HCT116 (cell line): Measurements from ENCODE around the gene ARHGAP40.

Experiments used
- CTCF ChIP-seq, 3 experiments: fragments of 200-600 bp in 1 of 3; sonication (generic) in 1 of 3; IDR thresholded peaks in 2 of 3; conservative IDR thresholded peaks in 1 of 3; 2 replicates each; pipeline ENCODE4 v1.5.1; 2012 to 2017; ENCODE audit warnings: low read depth in 2 of 3, low read length in 2 of 3, antibody characterized with exemption in 1 of 3, borderline replicate concordance in 1 of 3, control low read depth in 1 of 3, mild to moderate bottlenecking in 1 of 3, mixed read lengths in 1 of 3, mixed run types in 1 of 3, moderate library complexity in 1 of 3; ENCODE audit not compliant: insufficient read depth in 1 of 3
- EGR1 ChIP-seq: IDR thresholded peaks from 2 replicates; pipeline ENCODE4 v1.6.1; 2012; ENCODE audit warnings: low read depth
- EZH2 ChIP-seq: fragments of 200-600 bp; sonication (generic); IDR thresholded peaks from 2 replicates; pipeline ENCODE4 v1.6.1; 2017; ENCODE audit warnings: antibody characterized with exemption, mixed run types
- POLR2A ChIP-seq: IDR thresholded peaks from 2 replicates; pipeline ENCODE4 v1.7.0; 2011; ENCODE audit warnings: borderline replicate concordance; ENCODE audit not compliant: insufficient read depth, insufficient read length; ENCODE audit errors: extremely low read depth
- POLR2AphosphoS5 ChIP-seq: IDR thresholded peaks from 2 replicates; pipeline ENCODE4 v1.6.1; 2011; ENCODE audit warnings: mild to moderate bottlenecking, low read depth, low read length, moderate library complexity
- SIN3A ChIP-seq: IDR thresholded peaks from 2 replicates; pipeline ENCODE4 v1.6.1; 2012; ENCODE audit warnings: low read depth
- SRF ChIP-seq: IDR thresholded peaks from 2 replicates; pipeline ENCODE4 v1.6.1; 2012; ENCODE audit warnings: low read depth

- TF ChIP-seq CTCF (IDR thresholded peaks at IDR 0.05 in 2 of 3, conservative IDR thresholded peaks at IDR 0.05 in 1 of 3; ENCODE audit: borderline replicate concordance in 1 of 3, insufficient read depth in 1 of 3, low read depth in 2 of 3, low read length in 2 of 3) (no peak), EGR1 (no peak), SIN3A (no peak), EZH2 (no peak), POLR2A (no peak), POLR2AphosphoS5 (no peak), SRF (no peak)
Measured at GRCh38 chr20:38617830-38618196, 16.2 kb downstream of the ARHGAP40 start.
